HG02884 (cell line): ENCODE results near the gene CENPX.
"Not testable (repeated sequence)": the region's sequence is repeated elsewhere in the genome, so short reads cannot be mapped to it uniquely, and the experiment has no call there.

ENCODE experiments used
- ATAC-seq: cut with Tn5 transposase; IDR thresholded peaks from one replicate; pipeline ENCODE4 v1.9.1; 2021; ENCODE audit warnings: mild to moderate bottlenecking, moderate library complexity; ENCODE audit not compliant: unreplicated experiment

The CENPX gene

DNA sequence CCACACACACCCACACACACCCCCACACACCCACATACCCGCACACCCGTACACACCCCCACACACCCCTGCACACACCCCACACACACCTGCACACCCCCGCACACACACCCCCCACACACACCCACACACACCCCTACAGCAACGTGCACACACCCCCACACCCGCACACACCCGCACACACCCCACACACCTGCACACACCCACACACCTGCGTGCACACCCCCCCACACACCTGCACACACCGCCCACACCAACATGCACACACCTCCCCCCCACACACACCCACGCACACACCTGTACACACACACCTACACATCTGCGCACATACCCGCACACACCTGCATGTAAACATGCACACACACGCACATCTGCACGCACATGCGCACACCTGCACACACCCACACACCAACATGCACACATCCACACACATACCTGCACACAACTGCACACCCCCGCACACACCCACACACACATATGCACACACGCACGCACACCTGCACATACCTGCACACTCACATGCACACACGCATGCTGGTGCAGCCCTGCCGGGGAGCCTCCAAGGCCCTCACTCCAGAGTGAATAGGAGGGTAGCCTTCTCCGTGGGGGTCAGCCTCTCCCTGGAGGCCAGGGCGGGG lies 37.8 kb downstream of the CENPX start:
- ATAC-seq, result no peak

DNA sequence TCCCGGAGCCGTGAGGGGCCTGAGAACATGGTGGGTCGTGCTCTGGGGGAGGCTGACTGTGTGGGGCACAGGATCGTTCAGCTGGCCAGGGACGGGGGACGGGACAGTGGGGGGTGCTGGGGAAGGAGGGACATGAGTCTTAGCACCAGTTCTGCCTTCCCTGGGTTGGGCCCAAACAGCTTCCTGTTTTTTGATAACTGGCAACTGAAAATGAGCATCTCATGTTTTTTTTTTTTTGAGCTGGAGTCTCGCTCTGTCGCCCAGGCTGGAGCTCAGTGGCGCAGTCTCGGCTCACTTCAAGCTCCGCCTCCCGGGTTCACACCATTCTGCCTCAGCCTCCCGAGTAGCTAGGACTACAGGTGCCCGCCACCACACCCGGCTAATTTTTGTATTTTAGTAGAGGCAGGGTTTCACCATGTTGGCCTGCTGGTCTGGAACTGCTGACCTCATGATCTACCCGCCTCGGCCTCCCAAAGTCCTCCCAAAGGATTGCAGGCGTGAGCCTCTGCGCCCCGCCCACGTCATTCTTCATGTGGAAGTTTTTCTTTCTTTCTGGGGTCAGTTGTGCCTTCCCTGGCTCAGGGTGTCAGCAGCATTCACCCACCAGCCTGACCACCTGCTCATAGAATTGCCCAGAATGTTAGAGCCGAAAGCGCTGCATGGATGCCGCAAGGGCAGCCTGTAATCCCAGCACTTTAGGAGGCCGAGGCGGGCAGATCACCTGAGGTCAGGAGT lies 38.9 kb downstream of the CENPX start:
- no peak for ATAC-seq

DNA sequence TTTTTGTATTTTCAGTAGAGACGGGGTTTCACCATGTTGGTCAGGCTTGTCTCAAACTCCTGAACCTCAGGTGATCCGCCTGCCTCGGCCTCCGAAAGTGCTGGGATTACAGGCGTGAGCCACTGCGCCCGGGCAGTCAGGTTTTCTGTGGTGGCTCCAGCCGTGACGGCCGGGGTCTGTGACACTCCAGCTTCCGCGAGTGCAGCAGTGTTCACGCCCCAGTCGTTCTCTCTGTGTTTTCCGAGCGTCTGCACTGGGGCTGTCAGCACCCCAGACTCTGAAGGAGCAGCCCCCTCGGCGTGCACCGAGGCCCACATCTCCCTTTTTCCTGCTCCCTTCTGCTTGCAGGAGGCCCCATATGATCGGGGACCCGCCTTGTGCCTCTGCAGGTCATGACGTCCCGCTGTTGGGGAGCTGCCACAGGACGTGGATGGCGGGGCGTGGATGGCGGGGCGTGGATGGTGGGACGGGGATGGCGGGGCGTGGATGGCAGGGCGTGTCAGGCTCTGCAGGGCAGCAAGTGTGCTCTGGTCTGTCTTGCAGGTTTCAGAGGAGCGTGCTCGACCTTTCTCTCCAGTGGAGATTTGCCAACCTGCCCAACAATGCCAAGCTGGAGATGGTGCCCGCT lies 39.6 kb downstream of the CENPX start:
- ATAC-seq, result no peak

- not testable (repeated sequence) for ATAC-seq
Measured at GRCh38 chr17:81981511-81981910, 41.2 kb downstream of the CENPX start.

DNA sequence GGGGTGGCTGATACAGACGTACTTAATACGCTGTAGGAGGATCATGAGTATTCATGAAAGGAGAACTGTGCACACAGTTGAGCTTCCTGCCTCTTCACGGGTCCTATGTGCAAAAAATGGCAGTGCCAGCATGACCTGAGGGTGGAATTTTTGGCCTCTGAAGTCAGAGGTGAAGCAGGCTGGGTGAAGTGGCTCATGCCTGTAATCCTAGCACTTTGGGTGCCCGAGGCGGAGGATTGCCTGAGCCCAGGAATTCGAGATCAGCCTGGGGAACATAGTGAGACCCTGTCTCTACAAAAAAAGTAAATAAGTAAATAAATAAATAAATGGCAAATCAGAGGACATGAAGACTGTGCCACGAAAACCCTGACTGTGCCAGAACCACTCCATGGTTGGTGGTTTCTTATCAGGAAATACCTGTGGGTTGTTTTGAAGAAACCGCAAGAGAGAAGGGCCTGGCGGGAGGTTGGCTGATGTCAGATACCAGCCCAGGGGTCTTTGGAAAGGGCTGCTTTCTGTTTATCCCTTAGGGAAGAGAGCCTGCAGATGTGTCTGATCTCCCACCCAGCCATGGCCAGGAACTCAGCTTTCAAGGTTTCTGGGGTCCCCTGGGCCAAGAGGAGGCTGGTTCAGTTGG lies 41.9 kb downstream of the CENPX start:
- ATAC-seq, result no peak

GRCh38 chr17:81980122-81980521 lies 42.6 kb downstream of the CENPX start:
- no peak for ATAC-seq

GRCh38 chr17:81978524-81979298 lies 44.0 kb downstream of the CENPX start:
- no peak for ATAC-seq

GRCh38 chr17:81977211-81977808 lies 45.4 kb downstream of the CENPX start, which contains the start of gene ASPSCR1:
Gene ASPSCR1 (plus strand): TSS chr17:81977629. CDS start chr17:81977647, 18 bp downstream.
- ATAC-seq, result peak; percentile 79

DNA sequence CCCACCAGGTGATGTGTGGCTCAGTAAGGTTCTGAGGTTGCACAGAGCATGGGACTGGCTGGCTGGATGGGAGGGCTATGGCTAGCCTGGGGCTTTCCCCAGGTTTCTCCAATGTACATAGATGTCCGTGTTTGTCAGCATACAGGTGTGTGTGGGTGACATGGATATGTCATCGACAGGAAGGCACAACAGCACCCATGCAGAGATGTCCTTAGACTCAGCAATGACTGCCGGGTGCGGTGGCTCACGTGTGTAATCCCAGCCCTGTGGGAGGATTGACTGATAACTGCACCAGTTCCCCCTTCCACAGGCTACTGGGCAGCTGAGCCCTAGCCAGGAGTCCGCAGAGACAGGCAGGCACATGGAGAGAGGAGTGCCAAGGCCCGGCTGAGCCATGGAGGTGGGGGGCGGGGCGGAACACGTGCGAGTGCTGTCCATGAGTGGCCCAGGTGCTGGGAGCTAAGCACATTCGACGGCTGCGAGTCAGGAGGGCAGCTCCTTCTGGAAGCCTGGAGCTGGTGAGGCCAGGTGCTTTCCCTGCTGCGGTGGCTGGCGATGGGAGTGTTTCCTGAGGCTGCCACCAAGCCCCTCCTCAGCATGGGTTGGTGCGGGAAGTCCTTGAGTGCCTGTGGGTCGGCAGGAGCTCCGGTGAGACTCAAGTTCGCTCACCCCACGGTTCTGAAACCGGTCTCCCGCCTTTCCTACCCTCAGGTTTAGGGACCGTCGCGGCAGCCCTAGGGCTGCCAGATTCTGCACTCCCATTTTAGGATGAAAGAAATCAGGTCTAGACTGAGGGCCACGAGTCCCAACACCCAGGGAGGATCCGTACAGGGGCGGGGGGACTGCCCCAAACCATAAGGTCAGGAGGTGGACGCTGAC lies 46.1 kb downstream of the CENPX start:
- ATAC-seq, result no peak

GRCh38 chr17:81973432-81973831 lies 49.2 kb downstream of the CENPX start:
- no peak for ATAC-seq

- no peak for ATAC-seq
Measured at GRCh38 chr17:81968850-81969812, 53.5 kb downstream of the CENPX start.
